ENCODE data around the gene RPS25. TPM values are rescaled to one million over a fixed set of nuclear protein-coding genes. Genes with fewer than 3 reads are reported as not detected.
"Not testable (repeated sequence)": the region's sequence is repeated elsewhere in the genome, so short reads cannot be mapped to it uniquely, and the experiment has no call there.

Gene RPS25
- total and polyA plus RNA-seq, 4 donors = 228 to 499 (median 385) TPM

- H3K4me1 ChIP-seq (ENCODE audit: control insufficient read depth in 4 of 4, insufficient read depth in 4 of 4, low read length in 3 of 4) = no peaks in the 10 kb centered on the region
- DNase-seq (ENCODE audit: low spot score) = no peak
- TF ChIP-seq FOXA1 (IDR thresholded peaks at IDR 0.05) = no peak
- no peak for TF ChIP-seq HNF4A (conservative IDR thresholded peaks at IDR 0.05)
- no peak for TF ChIP-seq FOXA2 (IDR thresholded peaks at IDR 0.05)
- no peak for TF ChIP-seq RAD21 (IDR thresholded peaks at IDR 0.05)
- no peak for TF ChIP-seq EGR1 (IDR thresholded peaks at IDR 0.05; ENCODE audit: low read depth in 2 of 2)
- H3K36me3 ChIP-seq (ENCODE audit: control insufficient read depth in 4 of 4, insufficient read depth in 3 of 4, low read depth in 1 of 4, low read length in 3 of 4) = no peaks in the 10 kb centered on the region
- H3K4me3 ChIP-seq (ENCODE audit: low read depth in 1 of 3, low read length in 3 of 3) = no peak overlapping the region
- H3K27me3 ChIP-seq (ENCODE audit: control insufficient read depth in 4 of 4, insufficient read depth in 4 of 4, low read length in 3 of 4) = no peaks in the 10 kb centered on the region
- H3K9me3 ChIP-seq (ENCODE audit: control insufficient read depth in 4 of 4, low read length in 3 of 4) = no peaks in the 10 kb centered on the region
- 93% methylated on average over 5 of the region's 5 CpGs for WGBS
- no peak overlapping the region for H3K27ac ChIP-seq (ENCODE audit: low read depth in 1 of 2, low read length in 2 of 2)
- H3K9ac ChIP-seq (ENCODE audit: low read depth in 1 of 2, low read length in 2 of 2) = no peak overlapping the region
Observed at GRCh38 chr11:118988280-118988679, 29.9 kb downstream of the RPS25 start.

- WGBS = 94% methylated on average over 2 of the region's 2 CpGs
- Histone ChIP-seq H3K27ac (ENCODE audit: low read depth in 1 of 2, low read length in 2 of 2) (no peak overlapping the region), H3K27me3 (ENCODE audit: control insufficient read depth in 4 of 4, insufficient read depth in 4 of 4, low read length in 3 of 4) (no peaks in the 10 kb centered on the region), H3K4me1 (ENCODE audit: control insufficient read depth in 4 of 4, insufficient read depth in 4 of 4, low read length in 3 of 4) (no peaks in the 10 kb centered on the region), H3K4me3 (ENCODE audit: low read depth in 1 of 3, low read length in 3 of 3) (no peak overlapping the region), H3K36me3 (ENCODE audit: control insufficient read depth in 4 of 4, insufficient read depth in 3 of 4, low read depth in 1 of 4, low read length in 3 of 4) (no peaks in the 10 kb centered on the region), H3K9me3 (ENCODE audit: control insufficient read depth in 4 of 4, low read length in 3 of 4) (no peaks in the 10 kb centered on the region), H3K9ac (ENCODE audit: low read depth in 1 of 2, low read length in 2 of 2) (no peak overlapping the region)
- TF ChIP-seq FOXA2 (IDR thresholded peaks at IDR 0.05) (no peak), RXRA (IDR thresholded peaks at IDR 0.05) (no peak), ZBTB33 (IDR thresholded peaks at IDR 0.05) (no peak), JUND (IDR thresholded peaks at IDR 0.05) (no peak), NR2F2 (IDR thresholded peaks at IDR 0.05) (no peak), YY1 (IDR thresholded peaks at IDR 0.05) (no peak), HNF4G (IDR thresholded peaks at IDR 0.05) (no peak), HNF4A (conservative IDR thresholded peaks at IDR 0.05) (no peak)
- no peak for DNase-seq (ENCODE audit: low spot score)
Observed at GRCh38 chr11:118984825-118985224, 33.3 kb downstream of the RPS25 start.

- 69% methylated on average over 8 of the region's 8 CpGs for WGBS
- not testable (repeated sequence) for H3K4me3 ChIP-seq (ENCODE audit: low read depth in 1 of 3, low read length in 3 of 3); H3K27me3 ChIP-seq (ENCODE audit: control insufficient read depth in 4 of 4, insufficient read depth in 4 of 4, low read length in 3 of 4); H3K9me3 ChIP-seq (ENCODE audit: control insufficient read depth in 4 of 4, low read length in 3 of 4); H3K4me1 ChIP-seq (ENCODE audit: control insufficient read depth in 4 of 4, insufficient read depth in 4 of 4, low read length in 3 of 4); H3K27ac ChIP-seq (ENCODE audit: low read depth in 1 of 2, low read length in 2 of 2); DNase-seq (ENCODE audit: low spot score); H3K9ac ChIP-seq (ENCODE audit: low read depth in 1 of 2, low read length in 2 of 2); H3K36me3 ChIP-seq (ENCODE audit: control insufficient read depth in 4 of 4, insufficient read depth in 3 of 4, low read depth in 1 of 4, low read length in 3 of 4)
Observed at GRCh38 chr11:118984337-118984736, 33.8 kb downstream of the RPS25 start.

GRCh38 chr11:118980191-118980881, 37.8 kb downstream of the RPS25 start:
- DNase-seq (ENCODE audit: low spot score) = no peak
- Histone ChIP-seq H3K4me1 (ENCODE audit: control insufficient read depth in 4 of 4, insufficient read depth in 4 of 4, low read length in 3 of 4) (peaks cover 0 to 7% (median 1%) of the 10 kb centered on the region in 4 donors), H3K4me3 (ENCODE audit: low read depth in 1 of 3, low read length in 3 of 3) (no peak overlapping the region), H3K36me3 (ENCODE audit: control insufficient read depth in 4 of 4, insufficient read depth in 3 of 4, low read depth in 1 of 4, low read length in 3 of 4) (no peaks in the 10 kb centered on the region), H3K27me3 (ENCODE audit: control insufficient read depth in 4 of 4, insufficient read depth in 4 of 4, low read length in 3 of 4) (no peaks in the 10 kb centered on the region), H3K9ac (ENCODE audit: low read depth in 1 of 2, low read length in 2 of 2) (no peak overlapping the region), H3K9me3 (ENCODE audit: control insufficient read depth in 4 of 4, low read length in 3 of 4) (no peaks in the 10 kb centered on the region), H3K27ac (ENCODE audit: low read depth in 1 of 2, low read length in 2 of 2) (no peak overlapping the region)
- 52% methylated on average over 21 of the region's 21 CpGs for WGBS
- no peak for TF ChIP-seq REST (IDR thresholded peaks at IDR 0.05)
- TF ChIP-seq EGR1 (IDR thresholded peaks at IDR 0.05; ENCODE audit: low read depth in 2 of 2) = no peak
- TF ChIP-seq FOXA1 (IDR thresholded peaks at IDR 0.05) = no peak
- no peak for TF ChIP-seq CTCF (IDR thresholded peaks at IDR 0.05; ENCODE audit: low read depth, low read length, missing input control)
- TF ChIP-seq ZBTB33 (IDR thresholded peaks at IDR 0.05) = no peak
